GM12891 (cell line): ENCODE data around the gene DAPP1.

Experiments
- POLR2A ChIP-seq: IDR thresholded peaks from 2 replicates; pipeline ENCODE4 v1.6.1; 2011; ENCODE audit warnings: low read depth, low read length, control low read depth
- POLR2AphosphoS5 ChIP-seq: IDR thresholded peaks from 2 replicates; pipeline ENCODE4 v1.6.1; 2011; ENCODE audit warnings: low read depth, low read length, control low read depth
- POU2F2 ChIP-seq: IDR thresholded peaks from 2 replicates; pipeline ENCODE4 v1.6.1; 2011; ENCODE audit warnings: low read depth, mild to moderate bottlenecking, control low read depth, low read length, moderate library complexity

DNA sequence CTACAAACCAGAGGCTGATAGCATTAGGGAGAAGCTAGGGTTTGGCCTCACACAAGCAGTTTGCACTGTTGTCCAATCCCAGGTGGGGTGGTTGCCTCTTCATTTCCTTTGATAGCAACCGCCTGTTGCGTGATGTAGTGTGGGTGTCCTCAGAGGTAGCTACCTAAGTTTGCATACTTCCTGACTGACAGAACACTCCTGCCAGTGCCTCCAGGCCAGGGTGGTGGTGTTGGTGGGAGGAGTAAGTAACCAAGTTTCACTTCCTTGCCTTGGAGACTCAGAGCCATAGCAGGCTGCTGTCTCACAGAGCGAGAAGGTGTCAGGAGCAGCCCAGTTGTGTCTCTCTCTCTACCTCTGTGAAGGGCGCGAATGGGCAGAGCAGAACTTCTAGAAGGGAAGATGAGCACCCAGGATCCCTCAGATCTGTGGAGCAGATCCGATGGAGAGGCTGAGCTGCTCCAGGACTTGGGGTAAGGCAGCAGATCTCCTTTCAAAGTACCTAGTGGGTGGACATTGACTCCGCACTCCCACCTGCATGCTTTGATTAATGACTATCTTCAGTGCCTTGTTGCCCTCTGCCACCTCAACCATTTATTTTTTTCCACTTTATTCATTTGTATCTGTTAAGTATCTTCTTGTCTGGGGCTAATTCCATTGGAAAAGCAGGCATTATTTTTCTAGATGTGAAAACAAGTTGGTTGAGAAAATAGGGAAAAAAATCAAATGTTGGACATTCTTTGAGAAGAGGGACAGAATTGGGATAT lies at the start of gene DAPP1:
- TF ChIP-seq POLR2A (peak; percentile 99), POU2F2 (peak; percentile 98), POLR2AphosphoS5 (peak; percentile 99)
